ENCODE results near the gene PRAME. TPM values are rescaled to one million over a fixed set of nuclear protein-coding genes. Genes with fewer than 3 reads are reported as not detected.

The PRAME gene
- total RNA-seq, 4 donors from 2014 or later, result 0.16 to 0.41 TPM; not detected in 2

- intact Hi-C loops (cut with DNase I; ENCODE audit: low total_unique reads), result no loop called here
- Histone ChIP-seq H3K27ac (peak within 1 kb of the TSS in 1 of 4 donors; percentile 46), H3K27me3 (peaks cover 12% of the 10 kb centered on the region), H3K4me3 (peak within 1 kb of the TSS; percentile 37 to 81 (median 58)), H3K9me3 (peaks cover 5 to 10% of the 10 kb centered on the region in 2 donors), H3K36me3 (no peaks in the 10 kb centered on the region), H3K4me1 (peaks cover 0 to 7% (median 0%) of the 10 kb centered on the region in 4 donors)
- TF ChIP-seq, protein P1, sequence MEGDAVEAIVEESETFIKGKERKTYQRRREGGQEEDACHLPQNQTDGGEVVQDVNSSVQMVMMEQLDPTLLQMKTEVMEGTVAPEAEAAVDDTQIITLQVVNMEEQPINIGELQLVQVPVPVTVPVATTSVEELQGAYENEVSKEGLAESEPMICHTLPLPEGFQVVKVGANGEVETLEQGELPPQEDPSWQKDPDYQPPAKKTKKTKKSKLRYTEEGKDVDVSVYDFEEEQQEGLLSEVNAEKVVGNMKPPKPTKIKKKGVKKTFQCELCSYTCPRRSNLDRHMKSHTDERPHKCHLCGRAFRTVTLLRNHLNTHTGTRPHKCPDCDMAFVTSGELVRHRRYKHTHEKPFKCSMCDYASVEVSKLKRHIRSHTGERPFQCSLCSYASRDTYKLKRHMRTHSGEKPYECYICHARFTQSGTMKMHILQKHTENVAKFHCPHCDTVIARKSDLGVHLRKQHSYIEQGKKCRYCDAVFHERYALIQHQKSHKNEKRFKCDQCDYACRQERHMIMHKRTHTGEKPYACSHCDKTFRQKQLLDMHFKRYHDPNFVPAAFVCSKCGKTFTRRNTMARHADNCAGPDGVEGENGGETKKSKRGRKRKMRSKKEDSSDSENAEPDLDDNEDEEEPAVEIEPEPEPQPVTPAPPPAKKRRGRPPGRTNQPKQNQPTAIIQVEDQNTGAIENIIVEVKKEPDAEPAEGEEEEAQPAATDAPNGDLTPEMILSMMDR (IDR thresholded peaks at IDR 0.05), result peak in 4 of 5 experiments; percentile 46 to 63 (median 58)
- TF ChIP-seq EP300 (IDR thresholded peaks at IDR 0.05; ENCODE audit: low read depth), result no peak
- peak; percentile 79 for DNase-seq
- in situ Hi-C loops (cut with MboI; ENCODE audit: low pct_ligation_motif_present in 1 of 4, low pct_unique_long_range_greater_than_20kb in 1 of 4, low sequenced_read_pairs in 3 of 4), result no loop called here
- WGBS, 2 donors (ENCODE audit: low coverage in 1 of 2), result 0 to 3% methylated on average over 4 to 59 of the region's 72 CpGs
Observed at GRCh38 chr22:22508274-22509176, 50.5 kb downstream of the PRAME start, which contains the start of gene ZNF280B. ZNF280B (minus strand) TSS chr22:22508742; CDS start chr22:22489398, 19,344 bp downstream.

DNA sequence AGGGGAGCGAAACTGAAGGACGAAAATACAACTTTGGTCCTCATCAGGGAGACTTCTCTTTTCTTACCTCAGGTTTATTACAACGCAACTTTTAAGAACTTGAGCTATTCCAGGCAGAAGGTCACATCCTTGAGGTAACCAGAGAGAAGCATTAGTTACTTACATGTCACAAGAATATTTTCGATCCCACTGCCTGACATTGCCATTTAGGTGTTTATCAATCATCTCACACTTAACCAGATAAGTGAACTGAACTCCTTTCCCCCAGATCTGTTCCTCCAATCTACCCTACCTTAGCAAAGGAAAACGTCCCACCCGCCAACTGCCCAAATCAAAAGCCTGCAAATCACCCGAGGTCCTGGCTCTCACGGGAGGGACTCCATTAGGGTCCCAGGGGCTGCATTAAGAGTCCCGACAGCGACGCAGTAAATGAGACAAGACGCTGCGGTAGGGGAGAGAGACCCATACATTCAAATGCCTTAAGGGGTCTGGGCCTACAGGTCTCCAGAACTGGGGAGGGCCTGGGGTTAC, 51.3 kb downstream of the PRAME start:
- peak overlapping the region in 3 of 4 donors; percentile 53 to 81 (median 63) for H3K4me3 ChIP-seq
- in situ Hi-C loops (cut with MboI; ENCODE audit: low pct_ligation_motif_present in 1 of 4, low pct_unique_long_range_greater_than_20kb in 1 of 4, low sequenced_read_pairs in 3 of 4), result no loop called here
- 33% methylated on average over 13 of the region's 13 CpGs; no CpG with 5 or more reads in 1 of the 2 donors for WGBS, 2 donors (ENCODE audit: low coverage in 1 of 2)
- intact Hi-C loops (cut with DNase I; ENCODE audit: low total_unique reads), result no loop called here
- peaks cover 7% of the 10 kb centered on the region for H3K27me3 ChIP-seq
- no peaks in the 10 kb centered on the region for H3K36me3 ChIP-seq
- DNase-seq, result no peak
- peaks cover 0 to 7% (median 0%) of the 10 kb centered on the region in 4 donors for H3K4me1 ChIP-seq
- peaks cover 5 to 10% of the 10 kb centered on the region in 2 donors for H3K9me3 ChIP-seq
- no peak overlapping the region for H3K27ac ChIP-seq
- TF ChIP-seq, protein P1 (IDR thresholded peaks at IDR 0.05), result no peak

DNA sequence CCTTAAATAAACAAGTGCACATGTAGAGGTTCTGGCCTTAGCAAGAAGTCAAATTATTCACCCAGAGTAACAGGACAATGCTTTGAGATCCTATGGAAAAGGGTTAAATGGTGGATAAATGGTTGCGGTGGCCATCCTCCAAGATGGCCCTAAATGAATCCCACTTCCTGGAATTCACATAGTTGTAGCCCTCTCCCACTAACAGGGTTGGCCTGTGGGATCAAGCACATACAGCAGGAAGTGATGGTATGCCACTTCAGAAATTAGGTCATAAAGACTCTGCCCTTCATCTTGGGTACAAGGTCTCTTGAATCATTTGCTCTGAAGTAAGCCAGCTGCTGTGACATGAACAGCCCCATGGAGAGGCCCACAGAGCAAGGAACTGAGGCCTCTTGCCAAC, 52.3 kb downstream of the PRAME start:
- DNase-seq, result no peak
- Histone ChIP-seq H3K9me3 (peaks cover 5 to 10% of the 10 kb centered on the region in 2 donors), H3K36me3 (no peaks in the 10 kb centered on the region), H3K4me1 (peaks cover 0 to 7% (median 0%) of the 10 kb centered on the region in 4 donors), H3K27ac (no peak overlapping the region), H3K27me3 (peaks cover 7% of the 10 kb centered on the region), H3K4me3 (no peak overlapping the region)
- WGBS, 2 donors (ENCODE audit: low coverage in 1 of 2), result 92 to 100% methylated on average over 1 of the region's 1 CpG
- intact Hi-C loops (cut with DNase I; ENCODE audit: low total_unique reads) (no loop called here), in situ Hi-C loops (cut with MboI; ENCODE audit: low pct_ligation_motif_present in 1 of 4, low pct_unique_long_range_greater_than_20kb in 1 of 4, low sequenced_read_pairs in 3 of 4) (no loop called here)
- TF ChIP-seq POLR2AphosphoS5 (IDR thresholded peaks at IDR 0.05) (no peak), EP300 (IDR thresholded peaks at IDR 0.05; ENCODE audit: low read depth) (no peak)
- TF ChIP-seq, protein P1 (IDR thresholded peaks at IDR 0.05), result no peak

DNA sequence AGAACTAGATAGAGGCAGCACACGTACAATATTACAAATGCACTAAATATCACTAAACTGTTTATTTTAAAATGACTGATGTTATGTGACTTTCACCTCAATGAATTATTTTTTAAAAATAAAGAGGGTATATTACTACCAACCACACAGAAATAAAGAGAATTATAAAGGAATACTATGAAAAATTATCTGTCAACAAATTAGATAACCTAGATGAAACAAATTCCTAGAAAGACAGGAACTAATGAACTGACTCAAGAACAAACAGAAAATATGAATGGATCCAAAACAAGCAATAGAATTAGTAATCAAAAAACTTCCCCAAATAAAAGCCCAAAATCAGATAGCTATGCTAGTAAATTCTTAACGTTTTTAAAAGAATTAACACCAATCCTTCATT, 60.8 kb downstream of the PRAME start:
- intact Hi-C loops (cut with DNase I; ENCODE audit: low total_unique reads), result no loop called here

More for the DNA sequence above, 60.8 kb downstream of the PRAME start:
- H3K27me3 ChIP-seq, result no peaks in the 10 kb centered on the region
- H3K27ac ChIP-seq, result no peak overlapping the region
- 76 to 89% methylated on average over 2 of the region's 2 CpGs for WGBS, 2 donors (ENCODE audit: low coverage in 1 of 2)
- H3K9me3 ChIP-seq, result no peaks in the 10 kb centered on the region
- no peak overlapping the region for H3K4me3 ChIP-seq
- in situ Hi-C loops (cut with MboI; ENCODE audit: low pct_ligation_motif_present in 1 of 4, low pct_unique_long_range_greater_than_20kb in 1 of 4, low sequenced_read_pairs in 3 of 4), result no loop called here
- no peaks in the 10 kb centered on the region for H3K36me3 ChIP-seq
- TF ChIP-seq POLR2AphosphoS5 (IDR thresholded peaks at IDR 0.05) (no peak), POLR2A (IDR thresholded peaks at IDR 0.05) (no peak), EP300 (IDR thresholded peaks at IDR 0.05; ENCODE audit: low read depth) (no peak)
- TF ChIP-seq, protein P1 (IDR thresholded peaks at IDR 0.05), result no peak
- no peak for DNase-seq
- no peaks in the 10 kb centered on the region for H3K4me1 ChIP-seq
